Fibroblast of villous mesenchyme (primary cell): ENCODE measurements around the gene CREB5. TPM values are rescaled to one million over a fixed set of nuclear protein-coding genes. Genes with fewer than 3 reads are reported as not detected.

Experiments
- DNase-seq: peaks from one replicate; pipeline ENCODE4 v3.0.0-alpha.2; 2010; ENCODE audit warnings: low read depth
- H3K4me3 ChIP-seq: 2 replicates; pipeline ENCODE4 v1.5.1; 2011; ENCODE audit warnings: low read depth, mild to moderate bottlenecking, low read length
- total RNA-seq: library from RNA; depleted of rRNA; stranded (reverse); fragments of >200 nt; gene quantifications from 2 replicates; pipeline ENCODE4 v1.2.3, GENCODE V29; 2012
- TF ChIP-seq, protein P1 (sequence below): IDR thresholded peaks from 2 replicates; pipeline ENCODE4 v1.5.1; 2012; ENCODE audit warnings: low read depth, mild to moderate bottlenecking, low read length; ENCODE audit not compliant: insufficient read depth

CREB5 gene
- total RNA-seq, 1 donor, result 6.0 TPM

DNA sequence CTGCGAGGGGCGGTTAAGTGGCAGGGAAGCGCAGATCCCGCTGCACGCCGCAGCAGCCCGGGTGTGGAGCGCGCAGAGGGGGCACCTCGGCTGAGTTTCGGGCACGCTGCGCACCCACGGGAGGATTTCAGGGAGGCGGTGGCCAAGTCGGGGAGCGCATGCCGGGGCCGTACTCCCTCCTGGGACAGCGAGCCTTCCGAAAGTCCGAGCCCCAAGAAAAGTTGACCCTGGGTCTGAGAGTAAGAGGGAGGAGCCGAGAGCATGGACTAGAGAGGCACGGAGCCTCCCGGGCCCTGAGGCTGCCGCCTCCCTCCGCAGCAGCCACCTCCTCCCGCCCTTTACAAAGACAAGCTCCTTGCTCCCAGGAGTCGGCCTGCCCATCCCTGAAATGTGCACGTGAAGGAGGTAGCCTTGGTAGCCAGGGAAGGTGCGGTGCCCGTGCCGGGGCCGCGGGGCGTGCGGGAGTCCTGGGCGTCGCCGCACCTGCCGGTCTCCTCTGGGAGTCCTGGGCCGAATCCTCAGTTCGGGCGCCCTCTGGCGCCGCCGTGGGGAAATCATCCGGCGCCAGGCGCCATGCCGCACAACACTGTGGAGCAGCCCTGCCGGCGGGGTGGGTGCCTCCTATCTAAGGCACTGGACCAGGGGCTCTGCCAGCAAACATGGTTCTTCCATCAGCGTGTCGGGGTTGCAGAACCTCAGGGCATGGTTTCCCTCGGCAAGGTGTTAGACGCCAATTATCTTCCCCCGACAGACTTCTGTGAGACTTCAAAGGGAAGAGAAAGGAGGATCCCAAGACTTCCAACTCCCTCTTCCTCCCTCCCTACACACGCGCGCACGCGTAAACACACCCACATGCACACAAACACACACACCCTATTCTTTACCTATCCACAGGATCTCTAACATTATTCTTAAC is 441.8 kb downstream of the CREB5 start:
- peak; percentile 48 for DNase-seq
- H3K4me3 ChIP-seq, result peak overlapping the region; percentile 53
- TF ChIP-seq, protein P1, sequence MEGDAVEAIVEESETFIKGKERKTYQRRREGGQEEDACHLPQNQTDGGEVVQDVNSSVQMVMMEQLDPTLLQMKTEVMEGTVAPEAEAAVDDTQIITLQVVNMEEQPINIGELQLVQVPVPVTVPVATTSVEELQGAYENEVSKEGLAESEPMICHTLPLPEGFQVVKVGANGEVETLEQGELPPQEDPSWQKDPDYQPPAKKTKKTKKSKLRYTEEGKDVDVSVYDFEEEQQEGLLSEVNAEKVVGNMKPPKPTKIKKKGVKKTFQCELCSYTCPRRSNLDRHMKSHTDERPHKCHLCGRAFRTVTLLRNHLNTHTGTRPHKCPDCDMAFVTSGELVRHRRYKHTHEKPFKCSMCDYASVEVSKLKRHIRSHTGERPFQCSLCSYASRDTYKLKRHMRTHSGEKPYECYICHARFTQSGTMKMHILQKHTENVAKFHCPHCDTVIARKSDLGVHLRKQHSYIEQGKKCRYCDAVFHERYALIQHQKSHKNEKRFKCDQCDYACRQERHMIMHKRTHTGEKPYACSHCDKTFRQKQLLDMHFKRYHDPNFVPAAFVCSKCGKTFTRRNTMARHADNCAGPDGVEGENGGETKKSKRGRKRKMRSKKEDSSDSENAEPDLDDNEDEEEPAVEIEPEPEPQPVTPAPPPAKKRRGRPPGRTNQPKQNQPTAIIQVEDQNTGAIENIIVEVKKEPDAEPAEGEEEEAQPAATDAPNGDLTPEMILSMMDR, result peak; percentile 83

DNA sequence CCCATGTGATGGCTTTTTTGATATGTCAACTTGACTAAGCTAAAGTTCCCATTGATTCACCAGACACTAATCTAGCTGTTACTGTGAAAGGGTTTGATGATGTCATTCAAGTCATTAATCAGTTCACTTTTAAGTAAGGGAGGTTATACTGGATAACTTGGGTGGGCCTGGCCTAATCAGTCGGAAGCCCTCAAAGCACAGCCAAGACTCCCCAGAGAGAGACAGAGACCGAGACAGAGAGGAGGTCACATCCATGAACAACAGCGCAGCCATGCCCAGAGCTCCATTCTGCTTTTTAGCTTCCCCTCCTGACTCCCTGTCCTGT is 442.4 kb downstream of the CREB5 start:
- TF ChIP-seq, protein P1, result no peak
- H3K4me3 ChIP-seq, result no peak overlapping the region
- no peak for DNase-seq

DNA sequence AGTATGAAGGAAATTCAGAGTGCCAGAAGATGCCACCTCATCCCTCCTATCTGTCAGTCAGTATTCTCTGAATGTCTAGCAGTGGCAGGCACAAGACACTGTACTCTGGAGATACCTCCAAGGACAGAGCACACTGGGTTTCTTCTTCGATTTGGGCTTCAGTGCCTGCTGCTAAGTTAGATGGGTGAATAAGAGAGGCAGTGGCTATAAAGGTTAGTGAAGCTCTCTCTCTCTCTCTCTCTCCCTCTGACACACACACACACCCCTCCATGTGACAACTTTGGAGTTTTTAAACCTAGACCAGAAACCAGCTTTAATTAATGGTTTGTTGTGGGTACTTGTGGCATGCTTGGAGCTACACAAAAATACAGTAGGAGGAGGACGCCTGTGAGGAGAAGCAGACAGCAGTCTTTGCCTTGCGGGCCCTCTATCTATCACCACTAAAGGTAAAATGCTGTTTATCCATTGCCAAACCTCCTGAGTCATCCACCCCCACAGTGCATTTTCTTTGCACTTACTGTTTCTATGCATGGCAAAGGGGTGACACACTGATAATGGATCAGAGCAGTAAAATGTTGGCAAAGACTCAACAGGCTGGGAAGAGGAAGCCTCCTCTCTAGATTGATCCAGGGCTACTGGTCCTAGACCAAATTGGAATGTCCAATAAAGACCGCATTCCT is 443.4 kb downstream of the CREB5 start:
- peak; percentile 33 for DNase-seq
- TF ChIP-seq, protein P1, result no peak
- no peak overlapping the region for H3K4me3 ChIP-seq

DNA sequence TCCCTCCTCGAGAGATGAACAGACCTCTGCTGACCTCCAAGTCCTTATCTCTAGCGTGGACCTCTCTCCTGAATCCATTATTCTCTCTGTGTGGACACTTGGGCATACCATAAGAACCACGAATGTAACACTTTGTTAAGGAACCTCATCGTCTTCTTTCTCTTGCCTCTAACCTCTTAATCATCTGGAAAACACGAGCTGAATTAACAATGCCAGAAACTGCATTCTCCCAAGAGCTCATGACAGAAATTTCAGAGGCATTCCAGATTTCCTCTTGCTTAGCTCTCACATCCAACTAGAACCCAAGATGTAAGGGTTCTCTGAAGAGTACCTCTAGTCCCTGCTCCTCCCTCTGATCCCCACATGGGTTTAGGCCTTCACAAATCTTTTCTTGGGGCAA is 444.3 kb downstream of the CREB5 start:
- no peak overlapping the region for H3K4me3 ChIP-seq
- no peak for DNase-seq
- TF ChIP-seq, protein P1, result no peak

DNA sequence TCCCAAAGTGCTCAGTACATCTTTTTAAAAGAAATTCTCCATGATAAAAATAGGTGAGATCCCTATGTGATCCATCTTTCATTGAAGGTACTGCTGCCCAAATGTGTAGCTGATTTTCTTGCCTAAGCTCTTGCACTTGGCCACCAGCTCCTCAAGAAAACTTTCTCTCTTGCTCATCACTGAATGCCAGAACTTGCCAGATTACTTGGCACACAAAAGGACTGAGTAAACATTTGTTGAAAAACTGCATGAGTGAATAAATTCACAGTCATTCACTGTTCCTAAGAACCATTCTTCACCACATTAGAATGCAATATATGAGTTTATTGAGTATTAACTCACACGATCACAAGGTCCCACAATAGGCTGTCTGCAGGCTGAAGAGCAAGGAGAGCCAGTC is 445.9 kb downstream of the CREB5 start:
- TF ChIP-seq, protein P1, result no peak
- no peak overlapping the region for H3K4me3 ChIP-seq
- no peak for DNase-seq

DNA sequence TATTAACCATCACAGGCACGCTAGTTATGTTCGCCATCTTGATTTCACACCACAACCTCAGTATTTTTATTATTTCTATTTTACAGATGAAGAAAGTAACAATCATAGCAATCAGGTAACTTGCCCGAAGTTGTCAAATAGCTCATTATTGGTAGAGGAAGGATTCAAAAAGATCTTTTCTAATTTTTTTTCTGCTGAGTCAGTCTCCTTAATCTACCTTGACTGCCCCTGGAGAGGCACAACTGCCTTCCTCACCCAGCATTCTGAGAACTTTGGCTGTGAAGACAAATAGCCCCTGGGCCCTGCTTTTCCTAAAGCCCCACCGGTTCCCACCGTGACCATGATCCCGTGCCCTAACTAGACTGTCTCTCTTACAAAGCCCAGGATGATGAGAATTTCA is 446.6 kb downstream of the CREB5 start:
- H3K4me3 ChIP-seq, result no peak overlapping the region
- TF ChIP-seq, protein P1, result no peak
- no peak for DNase-seq

DNA sequence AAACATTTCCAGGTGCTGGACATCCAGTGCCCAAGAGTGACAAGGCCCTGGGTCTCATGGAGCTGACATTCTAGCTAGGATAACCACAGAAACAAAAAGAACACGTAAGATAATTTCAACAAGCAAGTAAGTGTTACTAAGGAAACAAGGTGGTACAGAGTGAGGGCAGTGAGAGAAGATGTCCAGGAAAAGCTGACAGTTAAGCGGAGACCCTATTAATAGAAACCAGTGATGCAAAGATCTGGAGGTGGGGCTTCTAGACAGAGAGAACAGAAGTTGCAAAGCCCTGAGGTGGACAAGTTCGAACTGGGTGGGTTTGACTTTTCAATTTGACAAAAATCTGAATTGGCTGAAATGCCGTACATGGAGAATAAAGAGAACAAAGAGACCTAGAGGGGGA is 449.5 kb downstream of the CREB5 start:
- H3K4me3 ChIP-seq, result no peak overlapping the region
- DNase-seq, result no peak
- TF ChIP-seq, protein P1, result no peak
